Neural crest cell (in vitro differentiated cells): ENCODE results near the gene PIPOX. TPM values are rescaled to one million over a fixed set of nuclear protein-coding genes. Genes with fewer than 3 reads are reported as not detected.

ENCODE experiments used
- DNase-seq: peaks from one replicate; pipeline ENCODE4 v3.0.0; 2021; ENCODE audit warnings: low read depth, mixed read lengths, low spot score
- H3K27ac Mint-ChIP-seq: one replicate; pipeline ENCODE4 v1.8.0; 2021; ENCODE audit warnings: mild to moderate bottlenecking, mixed read lengths; ENCODE audit not compliant: unreplicated experiment
- H3K27me3 Mint-ChIP-seq: 2 replicates; pipeline ENCODE4 v1.8.0; 2021; ENCODE audit warnings: low read depth, mild to moderate bottlenecking, mixed read lengths
- H3K36me3 Mint-ChIP-seq: 2 replicates; pipeline ENCODE4 v1.8.0; 2021; ENCODE audit warnings: low read depth, mild to moderate bottlenecking, mixed read lengths
- H3K4me1 Mint-ChIP-seq: 2 replicates; pipeline ENCODE4 v1.8.0; 2021; ENCODE audit warnings: mixed read lengths
- H3K4me3 Mint-ChIP-seq: one replicate; pipeline ENCODE4 v1.8.0; 2021; ENCODE audit warnings: mild to moderate bottlenecking, mixed read lengths
- H3K9me3 Mint-ChIP-seq: 2 replicates; pipeline ENCODE4 v1.8.0; 2021; ENCODE audit warnings: mixed read lengths
- total RNA-seq: library from RNA; stranded (reverse); gene quantifications from 2 replicates; pipeline ENCODE4 v1.2.1, GENCODE V29; 2021
- TF ChIP-seq, protein P1 (sequence below): fragments of 200-600 bp; sonication (generic); conservative IDR thresholded peaks from 2 replicates; pipeline ENCODE4 v1.5.0; 2021; ENCODE audit warnings: antibody characterized with exemption, mild to moderate bottlenecking

PIPOX gene
- total RNA-seq, 1 donor from 2014 or later, result 4.1 TPM

DNA sequence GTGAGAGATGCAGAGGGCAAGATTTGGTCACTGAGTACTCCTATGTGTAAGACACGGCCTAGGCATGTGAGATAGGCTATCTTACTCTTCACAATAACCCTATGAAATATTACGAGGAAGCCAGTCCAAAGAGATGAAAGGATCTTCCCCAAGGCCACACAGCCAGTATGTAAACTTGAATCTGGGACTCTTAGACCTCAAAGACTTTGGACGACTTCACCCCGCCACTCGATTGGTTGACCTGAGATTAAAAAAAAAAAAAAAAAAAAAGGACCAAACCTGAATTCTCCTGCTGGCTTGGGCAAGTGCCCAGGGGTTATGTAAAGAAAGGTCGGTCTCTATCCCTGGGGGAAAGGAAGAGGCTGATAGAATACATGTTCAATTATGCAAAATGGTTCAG is 33.1 kb downstream of the PIPOX start:
- no peak for DNase-seq
- H3K4me1 Mint-ChIP-seq, result peaks cover 13% of the 10 kb centered on the region
- TF ChIP-seq, protein P1, sequence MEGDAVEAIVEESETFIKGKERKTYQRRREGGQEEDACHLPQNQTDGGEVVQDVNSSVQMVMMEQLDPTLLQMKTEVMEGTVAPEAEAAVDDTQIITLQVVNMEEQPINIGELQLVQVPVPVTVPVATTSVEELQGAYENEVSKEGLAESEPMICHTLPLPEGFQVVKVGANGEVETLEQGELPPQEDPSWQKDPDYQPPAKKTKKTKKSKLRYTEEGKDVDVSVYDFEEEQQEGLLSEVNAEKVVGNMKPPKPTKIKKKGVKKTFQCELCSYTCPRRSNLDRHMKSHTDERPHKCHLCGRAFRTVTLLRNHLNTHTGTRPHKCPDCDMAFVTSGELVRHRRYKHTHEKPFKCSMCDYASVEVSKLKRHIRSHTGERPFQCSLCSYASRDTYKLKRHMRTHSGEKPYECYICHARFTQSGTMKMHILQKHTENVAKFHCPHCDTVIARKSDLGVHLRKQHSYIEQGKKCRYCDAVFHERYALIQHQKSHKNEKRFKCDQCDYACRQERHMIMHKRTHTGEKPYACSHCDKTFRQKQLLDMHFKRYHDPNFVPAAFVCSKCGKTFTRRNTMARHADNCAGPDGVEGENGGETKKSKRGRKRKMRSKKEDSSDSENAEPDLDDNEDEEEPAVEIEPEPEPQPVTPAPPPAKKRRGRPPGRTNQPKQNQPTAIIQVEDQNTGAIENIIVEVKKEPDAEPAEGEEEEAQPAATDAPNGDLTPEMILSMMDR, result no peak
- H3K9me3 Mint-ChIP-seq, result no peaks in the 10 kb centered on the region
- H3K36me3 Mint-ChIP-seq, result no peaks in the 10 kb centered on the region
- H3K27ac Mint-ChIP-seq, result no peak overlapping the region
- no peak overlapping the region for H3K4me3 Mint-ChIP-seq
- no peaks in the 10 kb centered on the region for H3K27me3 Mint-ChIP-seq

DNA sequence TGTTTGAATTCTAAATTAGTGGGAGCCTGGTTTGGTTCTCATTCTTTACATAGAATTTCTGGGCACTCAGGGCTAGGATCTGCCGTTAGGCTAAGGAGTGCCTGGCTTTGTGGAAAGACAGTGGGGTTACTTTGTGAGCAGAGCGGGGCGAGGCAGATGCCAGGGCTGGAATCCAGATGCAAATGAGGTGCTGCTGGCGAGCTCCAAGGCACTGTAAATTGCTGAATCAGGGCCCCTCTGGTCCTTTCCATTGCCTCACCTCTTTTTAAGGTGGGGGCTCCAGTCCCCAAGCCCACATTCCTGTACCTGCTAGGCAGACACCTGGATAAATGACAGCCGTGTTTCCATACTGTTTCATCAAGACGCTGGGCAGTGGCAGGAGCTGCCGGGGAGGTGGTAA is 33.8 kb downstream of the PIPOX start:
- peaks cover 13% of the 10 kb centered on the region for H3K4me1 Mint-ChIP-seq
- H3K27me3 Mint-ChIP-seq, result no peaks in the 10 kb centered on the region
- no peak for DNase-seq
- no peak overlapping the region for H3K27ac Mint-ChIP-seq
- no peak overlapping the region for H3K4me3 Mint-ChIP-seq
- TF ChIP-seq, protein P1, result no peak
- H3K9me3 Mint-ChIP-seq, result no peaks in the 10 kb centered on the region
- no peaks in the 10 kb centered on the region for H3K36me3 Mint-ChIP-seq

DNA sequence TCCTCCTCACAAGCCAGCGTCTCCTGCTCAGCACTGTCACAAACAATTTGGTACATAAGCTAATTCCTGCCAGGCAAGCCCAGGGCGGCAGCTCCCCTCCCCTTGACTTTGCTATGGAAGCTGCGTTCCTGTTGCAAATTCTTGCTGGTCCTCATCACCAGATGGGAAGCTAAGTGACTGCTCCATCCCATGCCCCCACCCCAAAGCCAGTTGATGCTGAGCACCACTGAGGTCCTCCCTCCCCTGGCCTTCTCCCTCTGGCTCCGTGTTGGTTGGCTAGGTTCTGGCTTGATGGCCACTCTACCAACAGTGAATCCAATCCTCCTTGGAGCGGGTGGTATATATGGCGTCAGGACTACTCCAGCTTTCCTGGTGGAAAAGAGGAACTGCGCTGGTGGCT is 34.4 kb downstream of the PIPOX start:
- Mint-ChIP-seq H3K27me3 (no peaks in the 10 kb centered on the region), H3K27ac (no peak overlapping the region), H3K4me1 (peaks cover 12% of the 10 kb centered on the region), H3K9me3 (no peaks in the 10 kb centered on the region), H3K36me3 (no peaks in the 10 kb centered on the region), H3K4me3 (no peak overlapping the region)
- no peak for DNase-seq
- TF ChIP-seq, protein P1, result no peak

DNA sequence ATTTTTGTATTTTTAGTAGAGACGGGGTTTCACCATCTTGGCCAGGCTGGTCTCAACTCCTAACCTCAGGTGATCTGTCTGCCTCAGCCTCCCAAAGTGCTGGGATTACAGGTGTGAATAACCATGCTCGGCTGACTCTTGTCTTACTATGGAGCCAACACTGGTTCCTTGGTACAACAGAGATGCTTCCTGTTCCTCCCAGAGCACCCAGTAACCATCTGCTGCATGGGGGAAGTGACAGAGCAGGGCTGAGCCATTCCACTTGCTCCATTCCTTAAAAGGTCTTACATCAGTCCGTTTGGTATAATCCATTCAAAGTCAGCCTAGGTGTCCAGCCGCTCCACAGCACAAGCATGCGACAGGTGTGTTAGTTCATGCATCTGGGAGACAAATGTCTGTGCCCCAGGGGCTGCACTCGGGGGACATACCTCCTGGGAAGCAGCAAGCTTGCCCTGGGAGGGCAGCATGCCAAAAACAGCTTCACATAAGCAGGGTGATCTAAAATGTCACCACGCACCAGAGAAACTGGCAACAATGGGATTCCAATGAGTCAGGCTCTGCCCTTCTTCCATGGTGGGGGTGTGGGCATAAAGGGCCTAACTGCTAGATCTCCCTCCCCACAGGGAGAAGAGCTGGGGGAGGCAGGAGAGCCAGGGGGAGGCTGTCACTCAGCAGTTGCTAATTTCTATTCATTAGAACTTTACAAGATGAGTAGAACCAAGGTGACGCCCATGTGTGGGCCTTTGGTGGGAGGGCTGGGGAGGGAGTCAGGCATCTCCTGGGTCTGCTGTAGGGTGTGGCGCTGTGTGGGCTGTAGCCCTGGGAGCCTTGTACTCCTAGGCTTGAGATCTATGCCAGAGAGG is 35.5 kb downstream of the PIPOX start:
- Mint-ChIP-seq H3K27ac (no peak overlapping the region), H3K36me3 (no peaks in the 10 kb centered on the region), H3K9me3 (no peaks in the 10 kb centered on the region), H3K4me3 (no peak overlapping the region), H3K4me1 (peaks cover 6% of the 10 kb centered on the region), H3K27me3 (no peaks in the 10 kb centered on the region)
- no peak for DNase-seq
- TF ChIP-seq, protein P1, result no peak

DNA sequence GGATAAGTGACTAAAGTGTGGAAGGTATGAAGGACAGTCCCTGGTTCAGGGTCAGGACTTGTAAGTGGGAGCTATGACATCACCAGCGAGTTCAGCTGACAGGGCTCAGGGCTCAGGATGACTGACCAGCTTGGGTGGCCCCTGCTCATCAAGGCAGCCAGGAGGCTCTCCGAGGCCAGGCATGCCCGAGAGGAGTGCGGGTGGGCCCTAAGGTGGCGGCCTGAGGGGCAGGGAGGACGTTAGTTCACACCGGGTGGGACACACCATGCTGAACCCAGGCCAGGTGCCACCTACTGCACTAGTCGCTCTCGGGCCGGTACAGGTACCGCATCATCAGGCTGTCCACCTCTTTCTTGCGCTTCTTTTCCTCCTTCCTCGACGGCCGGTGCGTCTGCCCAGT is 36.5 kb downstream of the PIPOX start:
- no peaks in the 10 kb centered on the region for H3K36me3 Mint-ChIP-seq
- no peaks in the 10 kb centered on the region for H3K27me3 Mint-ChIP-seq
- DNase-seq, result no peak
- H3K9me3 Mint-ChIP-seq, result no peaks in the 10 kb centered on the region
- H3K4me3 Mint-ChIP-seq, result no peak overlapping the region
- no peak overlapping the region for H3K27ac Mint-ChIP-seq
- H3K4me1 Mint-ChIP-seq, result peaks cover 6% of the 10 kb centered on the region
- TF ChIP-seq, protein P1, result no peak
